ENCODE results near the gene GJD3. TPM values are rescaled to one million over a fixed set of nuclear protein-coding genes. Genes with fewer than 3 reads are reported as not detected.

Gene GJD3
- total RNA-seq, 2 donors from 2014 or later: not detected

DNA sequence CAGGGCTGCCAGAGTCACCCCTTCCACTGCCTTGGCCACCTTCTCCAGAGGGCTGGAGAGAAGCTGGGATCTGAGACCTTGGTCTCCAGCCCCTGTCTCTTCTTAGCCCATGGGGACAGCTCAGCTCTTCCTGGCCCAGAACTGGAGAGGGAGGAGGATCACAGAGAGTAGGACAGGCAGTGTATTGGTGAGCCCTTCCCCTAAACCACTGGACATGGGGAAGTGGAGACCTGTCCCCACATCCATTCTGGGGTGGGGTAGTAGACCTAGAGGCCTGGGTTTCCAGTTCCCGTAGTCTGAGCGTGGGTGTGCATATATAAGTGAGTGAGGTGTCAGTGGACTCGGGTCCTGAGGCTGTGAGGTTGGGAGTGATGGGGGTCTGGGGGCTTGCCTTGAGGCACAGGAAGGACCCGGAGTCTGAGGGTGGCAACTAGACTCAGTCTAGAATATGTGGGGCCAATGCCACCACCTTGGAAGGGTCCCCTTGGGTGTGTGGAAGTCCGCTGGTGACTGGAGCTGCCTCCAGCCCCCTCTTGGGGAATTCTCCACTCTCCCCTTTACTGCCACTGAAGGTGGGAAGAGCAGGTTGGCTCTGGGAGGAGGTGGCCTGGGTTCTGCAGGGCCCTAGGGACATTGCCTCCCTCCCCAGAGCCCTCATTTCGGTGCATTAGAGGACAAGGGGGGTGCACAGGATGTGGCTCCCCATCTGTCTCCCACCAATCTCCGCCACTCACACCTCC, 19.9 kb downstream of the GJD3 start:
- no peaks in the 10 kb centered on the region for H3K9me3 Mint-ChIP-seq
- no peaks in the 10 kb centered on the region for H3K36me3 Mint-ChIP-seq
- no peak for ATAC-seq
- DNase-seq (ENCODE audit: low spot score): no peak
- peak overlapping the region; percentile 69 for H3K4me3 Mint-ChIP-seq
- H3K27ac Mint-ChIP-seq: peak overlapping the region; percentile 69 to 81
- H3K4me1 Mint-ChIP-seq (ENCODE audit: low read depth in 2 of 2): peaks cover 45 to 68% of the 10 kb centered on the region in 2 donors
- H3K27me3 Mint-ChIP-seq: no peaks in the 10 kb centered on the region

DNA sequence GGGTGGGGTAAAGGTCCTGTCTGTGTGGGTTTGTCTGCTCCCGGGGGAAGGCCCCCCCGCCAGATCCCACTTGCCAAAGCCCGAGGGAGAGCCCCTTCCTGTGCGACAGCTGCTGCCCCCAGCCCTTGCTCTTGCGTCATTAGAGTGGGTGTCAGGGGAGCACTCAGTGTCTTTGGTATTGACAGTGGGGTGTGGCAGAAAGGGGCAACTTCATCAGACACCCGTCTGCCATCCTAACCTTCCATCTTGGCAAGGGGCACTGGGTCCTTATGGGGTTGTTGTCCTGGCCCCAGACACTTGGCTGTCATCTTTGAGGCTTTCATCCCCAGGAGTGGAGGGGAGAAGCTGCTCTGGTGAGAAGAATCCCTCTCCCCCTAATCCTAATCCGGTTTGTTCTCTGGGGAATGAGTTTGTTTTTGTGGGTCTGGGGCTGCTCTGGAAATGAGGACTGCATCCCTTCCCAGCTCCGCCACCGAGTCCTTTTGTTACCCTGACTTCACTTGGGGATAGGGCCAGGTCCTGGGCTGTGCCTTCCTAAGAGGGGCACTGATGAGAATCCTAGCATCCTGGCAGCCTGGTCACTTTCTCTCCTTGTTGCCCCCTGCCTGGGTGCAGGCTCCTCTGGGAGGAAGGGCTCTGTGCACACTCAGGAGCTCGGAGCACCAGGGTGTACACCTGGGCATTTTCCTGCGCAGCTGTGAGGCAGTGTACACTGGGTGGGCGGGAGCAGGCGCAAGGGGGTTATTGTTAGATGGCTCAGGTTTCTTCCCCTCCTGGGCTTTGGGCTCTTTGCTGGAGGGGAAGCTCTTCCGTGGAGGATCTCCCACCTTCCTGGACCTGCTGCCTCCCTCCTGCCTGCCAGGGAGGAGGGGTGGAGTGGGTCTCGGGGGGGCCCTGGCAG, 21.1 kb downstream of the GJD3 start:
- Mint-ChIP-seq H3K27me3 (no peaks in the 10 kb centered on the region), H3K4me3 (peak overlapping the region; percentile 74), H3K9me3 (no peaks in the 10 kb centered on the region), H3K36me3 (no peaks in the 10 kb centered on the region), H3K4me1 (ENCODE audit: low read depth in 2 of 2) (peaks cover 42 to 62% of the 10 kb centered on the region in 2 donors), H3K27ac (peak overlapping the region; percentile 41 to 81)
- DNase-seq (ENCODE audit: low spot score) (no peak), ATAC-seq (no peak)

DNA sequence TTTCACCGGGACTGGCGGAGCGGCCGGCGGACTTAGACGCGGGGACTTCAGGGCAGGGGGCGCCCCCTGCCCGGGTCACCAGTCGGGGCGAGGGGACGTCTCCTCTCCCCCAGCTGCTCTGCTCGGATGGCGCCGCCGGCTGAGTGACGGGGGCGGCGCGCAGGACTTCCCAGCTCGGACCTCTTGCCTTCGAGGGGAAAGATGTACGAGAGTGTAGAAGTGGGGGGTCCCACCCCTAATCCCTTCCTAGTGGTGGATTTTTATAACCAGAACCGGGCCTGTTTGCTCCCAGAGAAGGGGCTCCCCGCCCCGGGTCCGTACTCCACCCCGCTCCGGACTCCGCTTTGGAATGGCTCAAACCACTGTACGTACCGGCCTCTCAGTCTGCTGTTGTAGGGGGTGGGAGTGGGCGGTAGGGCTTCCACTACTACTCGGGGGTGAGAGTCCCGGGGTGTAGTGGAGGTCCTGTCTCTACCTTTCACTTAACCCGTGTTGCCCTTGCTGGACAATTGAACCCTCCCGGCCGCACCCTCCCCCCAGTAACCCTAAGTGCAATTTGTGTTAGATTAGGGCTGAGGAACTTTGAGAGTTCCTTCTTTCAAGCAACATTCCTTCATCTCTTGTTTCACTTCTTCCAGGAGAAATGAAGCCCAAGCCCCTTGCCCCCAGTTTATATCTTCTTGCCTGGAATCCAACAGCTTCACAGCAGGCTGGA, 21.9 kb downstream of the GJD3 start:
- H3K27me3 Mint-ChIP-seq: no peaks in the 10 kb centered on the region
- no peaks in the 10 kb centered on the region for H3K9me3 Mint-ChIP-seq
- peak overlapping the region; percentile 74 for H3K4me3 Mint-ChIP-seq
- H3K36me3 Mint-ChIP-seq: no peaks in the 10 kb centered on the region
- no peak for ATAC-seq
- peaks cover 48 to 60% of the 10 kb centered on the region in 2 donors for H3K4me1 Mint-ChIP-seq (ENCODE audit: low read depth in 2 of 2)
- H3K27ac Mint-ChIP-seq: peak overlapping the region; percentile 28 to 41
- DNase-seq (ENCODE audit: low spot score): no peak

DNA sequence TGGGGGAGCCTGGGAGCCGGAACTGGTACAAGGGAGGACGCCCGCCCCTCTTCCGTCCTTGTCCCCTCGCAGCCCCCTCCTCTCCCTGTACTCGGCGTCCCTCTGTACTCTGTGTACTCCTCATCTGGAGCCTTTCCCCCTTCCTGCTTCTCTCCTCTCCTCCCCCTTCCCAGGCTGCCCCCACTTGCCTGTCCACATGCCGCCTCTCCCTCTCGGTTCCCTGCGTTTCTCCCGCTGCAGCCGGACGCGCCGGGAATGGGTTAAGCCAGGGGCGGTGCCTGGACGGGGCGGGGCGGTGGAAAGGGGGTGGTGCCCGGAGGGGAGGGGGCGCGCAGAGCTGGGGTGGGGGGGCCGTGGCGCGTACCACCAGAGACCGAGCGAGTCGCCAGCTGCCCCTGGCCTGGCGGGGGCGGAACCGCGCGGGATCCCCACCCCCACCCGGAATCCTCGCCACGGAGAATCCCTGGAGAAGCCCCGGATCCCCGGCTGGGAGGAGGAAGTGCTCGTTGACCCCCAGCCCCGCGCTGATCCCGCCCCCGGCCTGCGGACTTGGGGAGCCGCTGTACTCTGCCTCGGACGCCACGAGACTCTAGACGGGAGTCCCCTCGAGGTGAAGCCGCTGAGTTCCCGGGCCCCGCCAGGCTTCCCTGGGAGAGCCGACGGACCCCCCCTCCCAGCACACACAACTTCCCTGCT, 22.6 kb downstream of the GJD3 start:
- DNase-seq (ENCODE audit: low spot score) (no peak), ATAC-seq (peak; percentile 8 to 12)
- Mint-ChIP-seq H3K9me3 (no peaks in the 10 kb centered on the region), H3K36me3 (no peaks in the 10 kb centered on the region), H3K27ac (peak overlapping the region; percentile 28 to 41), H3K27me3 (no peaks in the 10 kb centered on the region), H3K4me3 (peak overlapping the region; percentile 74), H3K4me1 (ENCODE audit: low read depth in 2 of 2) (peaks cover 43 to 56% of the 10 kb centered on the region in 2 donors)

DNA sequence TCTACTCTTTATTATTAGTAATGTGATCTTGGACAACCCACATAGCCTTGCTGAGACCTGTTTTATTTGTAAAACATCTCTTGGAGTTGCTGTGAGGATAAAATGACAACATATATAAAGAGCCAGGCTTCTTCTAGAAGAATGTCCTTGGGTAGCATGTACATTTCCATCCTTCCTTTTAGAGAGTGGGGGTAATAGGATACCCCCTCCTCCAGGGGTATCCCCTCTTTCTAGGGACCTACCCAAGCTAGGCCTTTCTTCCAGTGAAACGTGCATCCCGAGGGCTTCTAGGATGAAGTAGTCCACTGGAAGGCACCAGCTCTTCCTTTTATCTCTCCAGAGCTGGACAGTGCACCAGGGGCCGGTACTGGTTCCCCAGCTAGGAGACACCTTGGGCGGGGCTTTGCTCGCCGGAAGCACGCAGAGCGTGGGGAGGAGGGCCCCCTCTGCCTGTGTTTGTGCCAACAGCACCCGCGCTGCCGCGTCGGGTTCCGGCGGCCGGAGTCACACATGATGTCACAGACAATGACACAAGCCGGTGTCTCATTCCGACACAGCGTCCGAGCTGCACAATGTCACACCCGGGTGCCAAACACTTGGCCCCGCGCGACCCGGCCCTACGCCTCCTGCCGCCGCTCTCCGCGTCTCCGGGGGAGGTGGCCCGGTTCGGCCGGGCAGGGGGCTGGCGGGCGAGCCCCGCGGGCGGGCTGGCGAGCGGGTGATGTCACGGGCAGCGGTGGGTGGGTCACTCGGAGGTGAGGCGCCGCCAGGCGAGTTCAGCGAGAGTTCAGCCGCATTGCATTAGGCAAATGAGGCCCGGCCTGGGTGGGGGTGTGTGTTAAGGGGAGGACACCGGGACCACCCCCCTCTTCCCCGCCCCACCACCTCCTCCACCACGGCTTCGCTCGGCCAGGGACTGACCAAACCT, 23.4 kb downstream of the GJD3 start:
- H3K27ac Mint-ChIP-seq: peak overlapping the region; percentile 28 to 54
- no peaks in the 10 kb centered on the region for H3K27me3 Mint-ChIP-seq
- DNase-seq (ENCODE audit: low spot score): peak; percentile 94
- H3K4me3 Mint-ChIP-seq: peak overlapping the region; percentile 74
- peak; percentile 94 to 95 for ATAC-seq
- H3K4me1 Mint-ChIP-seq (ENCODE audit: low read depth in 2 of 2): peaks cover 41 to 50% of the 10 kb centered on the region in 2 donors
- no peaks in the 10 kb centered on the region for H3K36me3 Mint-ChIP-seq
- H3K9me3 Mint-ChIP-seq: no peaks in the 10 kb centered on the region

DNA sequence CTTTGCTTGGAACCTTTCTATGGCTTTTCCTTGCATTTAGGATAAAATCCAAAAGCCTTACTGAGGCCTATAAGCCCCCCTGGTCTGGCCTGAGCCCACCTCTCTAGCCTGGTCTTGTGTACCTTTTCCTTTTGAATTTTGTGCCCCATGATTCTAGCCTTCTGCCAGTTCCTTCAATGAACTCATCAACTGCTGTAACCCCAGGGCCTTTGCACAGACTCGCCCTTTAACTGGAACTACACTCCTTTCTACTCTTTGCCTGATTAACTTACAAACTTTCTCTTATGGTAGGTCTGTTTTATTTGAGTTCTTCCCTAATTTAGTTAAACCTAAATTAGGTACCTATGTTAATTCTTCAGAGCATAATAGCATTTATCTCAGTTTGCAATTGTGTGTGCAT, 24.2 kb downstream of the GJD3 start:
- peak overlapping the region; percentile 28 to 54 for H3K27ac Mint-ChIP-seq
- no peaks in the 10 kb centered on the region for H3K36me3 Mint-ChIP-seq
- H3K9me3 Mint-ChIP-seq: no peaks in the 10 kb centered on the region
- H3K4me1 Mint-ChIP-seq (ENCODE audit: low read depth in 2 of 2): peaks cover 41 to 43% of the 10 kb centered on the region in 2 donors
- DNase-seq (ENCODE audit: low spot score): no peak
- ATAC-seq: no peak
- peak overlapping the region; percentile 15 for H3K4me3 Mint-ChIP-seq
- H3K27me3 Mint-ChIP-seq: no peaks in the 10 kb centered on the region

DNA sequence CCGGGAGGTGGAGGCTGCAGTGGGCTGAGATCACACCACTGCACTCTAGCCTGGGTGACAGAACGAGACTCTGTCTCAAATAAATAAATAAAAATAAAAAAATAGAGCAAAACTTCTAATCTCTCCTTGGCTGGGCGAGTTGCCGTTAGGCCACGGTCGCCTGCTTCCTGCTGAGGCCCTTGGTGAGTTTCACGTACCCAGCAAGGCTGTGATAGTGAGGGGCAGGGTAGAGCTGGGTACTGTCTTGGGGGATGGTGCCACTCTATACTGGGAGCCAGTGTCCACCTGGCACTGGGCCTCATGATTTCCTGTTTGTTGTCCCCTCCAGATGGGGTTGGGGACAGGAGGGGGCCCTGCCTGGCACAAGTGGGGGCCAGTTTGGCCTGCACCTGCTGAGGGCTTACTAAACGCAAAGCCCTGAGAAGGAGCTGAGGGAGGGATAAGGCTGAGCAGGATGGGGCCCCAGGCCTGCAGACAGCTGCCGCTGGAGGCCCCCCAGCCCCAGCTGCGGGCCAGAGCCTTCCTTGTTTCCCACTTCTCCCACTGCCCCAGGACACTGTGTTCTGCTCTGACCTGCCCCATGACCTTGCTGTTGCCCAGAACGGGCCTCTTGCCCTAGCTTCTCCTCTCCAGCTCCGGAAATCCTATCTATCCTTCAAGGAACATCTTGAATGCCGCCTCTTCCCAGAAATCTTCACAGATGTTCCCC, 25.4 kb downstream of the GJD3 start:
- H3K36me3 Mint-ChIP-seq: no peaks in the 10 kb centered on the region
- H3K4me1 Mint-ChIP-seq (ENCODE audit: low read depth in 2 of 2): peaks cover 41 to 43% of the 10 kb centered on the region in 2 donors
- DNase-seq (ENCODE audit: low spot score) (no peak), ATAC-seq (no peak)
- peak overlapping the region; percentile 36 for H3K4me3 Mint-ChIP-seq
- H3K27ac Mint-ChIP-seq: peak overlapping the region; percentile 28 to 54
- H3K27me3 Mint-ChIP-seq: no peaks in the 10 kb centered on the region
- H3K9me3 Mint-ChIP-seq: no peaks in the 10 kb centered on the region

DNA sequence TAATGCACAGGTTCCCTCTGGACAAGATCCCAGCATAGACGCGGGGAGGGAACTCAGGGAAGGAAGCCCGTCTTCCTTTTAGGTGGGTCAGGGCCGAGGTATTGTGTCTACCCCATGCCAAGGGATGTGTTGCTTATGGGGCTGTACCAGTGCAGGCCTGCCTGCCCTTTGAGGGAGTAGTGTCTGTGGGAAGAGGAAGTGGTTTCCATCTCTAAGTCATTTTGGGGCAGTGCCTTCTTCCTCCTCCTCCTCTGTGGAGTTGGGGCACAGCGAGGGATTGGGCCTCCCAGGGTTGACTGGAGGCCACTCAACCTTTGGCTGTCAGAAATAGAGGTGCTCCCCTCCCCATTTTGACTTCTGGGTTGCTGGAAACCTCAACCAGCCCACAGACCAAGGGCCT, 26.5 kb downstream of the GJD3 start:
- Mint-ChIP-seq H3K27me3 (no peaks in the 10 kb centered on the region), H3K27ac (peak overlapping the region; percentile 37 to 50), H3K36me3 (no peaks in the 10 kb centered on the region), H3K4me1 (ENCODE audit: low read depth in 2 of 2) (peaks cover 34 to 38% of the 10 kb centered on the region in 2 donors), H3K4me3 (no peak overlapping the region), H3K9me3 (no peaks in the 10 kb centered on the region)
- DNase-seq (ENCODE audit: low spot score) (no peak), ATAC-seq (no peak)

DNA sequence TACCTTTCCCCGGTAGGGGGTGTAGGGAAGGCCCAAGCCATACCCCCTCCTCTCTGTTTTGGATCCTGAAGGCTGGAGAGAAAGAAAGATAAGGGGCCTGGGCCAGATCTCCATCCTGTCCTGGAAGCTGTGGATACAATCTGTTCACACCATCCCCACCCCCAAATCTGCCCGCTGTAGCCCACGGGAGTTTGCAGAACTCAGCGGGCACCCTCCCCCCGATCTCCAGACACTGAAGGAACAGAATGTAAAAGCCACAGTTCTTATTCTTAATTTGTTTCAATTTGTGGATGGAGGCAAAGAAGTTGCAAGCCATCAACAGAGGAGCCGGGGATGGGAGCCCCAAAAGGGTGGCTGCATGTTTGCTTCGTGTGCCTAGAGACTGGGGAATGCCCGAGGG, 27.2 kb downstream of the GJD3 start:
- H3K4me3 Mint-ChIP-seq: no peak overlapping the region
- peaks cover 34 to 35% of the 10 kb centered on the region in 2 donors for H3K4me1 Mint-ChIP-seq (ENCODE audit: low read depth in 2 of 2)
- no peaks in the 10 kb centered on the region for H3K9me3 Mint-ChIP-seq
- peak overlapping the region in 1 of 2 donors; percentile 50 for H3K27ac Mint-ChIP-seq
- no peak for DNase-seq (ENCODE audit: low spot score)
- no peaks in the 10 kb centered on the region for H3K27me3 Mint-ChIP-seq
- no peak for ATAC-seq
- no peaks in the 10 kb centered on the region for H3K36me3 Mint-ChIP-seq

DNA sequence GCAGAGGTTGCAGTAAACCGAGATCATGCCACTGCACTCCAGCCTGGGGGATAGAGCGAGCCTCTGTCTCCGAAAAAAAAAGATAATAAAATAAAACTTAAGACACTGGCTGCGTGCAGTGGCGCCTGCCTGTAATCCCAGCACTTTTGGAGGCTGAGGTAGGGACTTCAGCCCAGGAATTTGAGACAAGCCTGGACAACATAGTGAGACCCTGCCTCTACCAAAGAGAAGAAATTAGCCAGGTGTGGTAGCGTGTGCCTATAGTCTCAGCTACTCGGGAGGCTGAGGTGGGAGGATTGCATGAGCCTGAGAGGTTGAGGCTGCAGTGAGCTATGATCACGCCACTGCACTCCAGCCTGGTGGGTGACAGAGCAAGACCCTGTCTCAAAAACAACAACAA, 28.9 kb downstream of the GJD3 start:
- no peak overlapping the region for H3K27ac Mint-ChIP-seq
- H3K36me3 Mint-ChIP-seq: no peaks in the 10 kb centered on the region
- ATAC-seq (no peak), DNase-seq (ENCODE audit: low spot score) (no peak)
- peaks cover 36% of the 10 kb centered on the region in 2 donors for H3K4me1 Mint-ChIP-seq (ENCODE audit: low read depth in 2 of 2)
- H3K9me3 Mint-ChIP-seq: no peaks in the 10 kb centered on the region
- H3K27me3 Mint-ChIP-seq: no peaks in the 10 kb centered on the region
- H3K4me3 Mint-ChIP-seq: no peak overlapping the region

DNA sequence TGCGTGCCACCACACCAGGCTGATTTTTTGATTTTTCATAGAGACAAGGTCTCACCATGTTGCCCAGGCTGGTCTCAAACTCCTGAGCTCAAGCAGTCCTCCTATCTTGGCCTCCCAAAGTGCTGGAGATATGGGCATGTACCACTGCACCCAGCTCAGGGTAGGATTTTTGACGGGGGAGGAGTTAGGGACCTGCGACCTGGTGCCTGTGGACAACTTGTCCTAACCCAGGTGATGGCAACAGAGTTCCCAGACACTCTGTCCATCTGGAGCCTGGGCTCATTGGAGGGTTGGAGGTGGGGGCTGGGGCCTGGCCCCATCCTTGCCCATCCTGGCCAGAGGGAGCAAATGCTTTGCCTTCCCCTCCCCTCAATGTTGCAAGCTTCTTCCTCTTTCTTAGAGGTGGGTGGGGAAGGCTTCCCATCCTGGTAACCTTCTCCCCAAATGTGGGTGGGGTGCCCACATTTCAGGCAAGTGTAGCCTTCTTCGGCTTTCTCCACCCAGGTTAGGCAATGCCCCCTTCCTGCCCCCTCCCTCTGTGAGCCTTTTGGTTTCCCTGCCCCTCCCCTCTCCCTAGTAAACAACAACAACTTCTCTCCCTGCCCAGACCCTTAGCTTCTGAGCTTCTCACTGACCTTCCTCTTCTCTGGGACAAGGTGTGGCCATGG, 30.6 kb downstream of the GJD3 start:
- DNase-seq (ENCODE audit: low spot score) (no peak), ATAC-seq (peak in 1 of 2 donors; percentile 3)
- Mint-ChIP-seq H3K27me3 (no peaks in the 10 kb centered on the region), H3K4me3 (no peak overlapping the region), H3K27ac (peak overlapping the region; percentile 26 to 49), H3K4me1 (ENCODE audit: low read depth in 2 of 2) (peaks cover 36% of the 10 kb centered on the region in 2 donors), H3K36me3 (no peaks in the 10 kb centered on the region), H3K9me3 (no peaks in the 10 kb centered on the region)

Data from natural killer cell treated with Interleukin-12 subunit alpha and Interleukin-12 subunit beta and Interleukin-15 and Interleukin-18, amount 100 ng/mL, for 72 hours (primary cell).